Epithelial cell of umbilical artery (primary cell): ENCODE measurements around the gene PPM1D. TPM values are rescaled to one million over a fixed set of nuclear protein-coding genes. Genes with fewer than 3 reads are reported as not detected.

ENCODE experiments used
- total RNA-seq: library from RNA; depleted of rRNA; stranded (reverse); fragments of >200 nt; gene quantifications from 2 replicates; pipeline ENCODE4 v1.2.3, GENCODE V29; 2014

The PPM1D gene
- 14.3 and 22.6 TPM in 2 replicates for total RNA-seq

GRCh38 chr17:60599620-60600489 is at the start of gene PPM1D:
Gene PPM1D, plus strand, starts transcription at chr17:60600193. Its CDS starts 222 bp downstream, at chr17:60600415.

GRCh38 chr17:60677308-60678117 is 77.5 kb downstream of the PPM1D start, which contains the start of gene BCAS3:
Gene BCAS3, plus strand, starts transcription at chr17:60677851.

Other genes starting within 250 kb of the PPM1D start
- gene USP32, start 208.1 kb upstream of the PPM1D start, total RNA-seq = 32.8 and 41.8 TPM in 2 replicates
- gene CHCT1, start 177.7 kb upstream of the PPM1D start, total RNA-seq = not detected in 2 replicates
- gene APPBP2, start 74.0 kb upstream of the PPM1D start, total RNA-seq = 28.6 and 53.0 TPM in 2 replicates
- gene BCAS3, start 77.7 kb downstream of the PPM1D start, total RNA-seq = 12.3 and 21.3 TPM in 2 replicates